ENCODE results near the gene RCAN1.
"Not testable (repeated sequence)": the region's sequence is repeated elsewhere in the genome, so short reads cannot be mapped to it uniquely, and the experiment has no call there.

The RCAN1 gene

GRCh38 chr21:34619841-34620665 lies 5.1 kb upstream of the RCAN1 start:
- no peak for DNase-seq (ENCODE audit: insufficient read length)
- TF ChIP-seq POLR2AphosphoS5 (IDR thresholded peaks at IDR 0.05; ENCODE audit: low read depth, low read length) (no peak), TAF1 (IDR thresholded peaks at IDR 0.05; ENCODE audit: borderline replicate concordance, low read depth, low read length) (no peak), POLR2A (IDR thresholded peaks at IDR 0.05; ENCODE audit: low read depth, low read length) (no peak)
- FAIRE-seq: no peak

GRCh38 chr21:34618941-34619340 lies 4.0 kb upstream of the RCAN1 start:
- FAIRE-seq (no peak), DNase-seq (ENCODE audit: insufficient read length) (no peak)
- TF ChIP-seq POLR2AphosphoS5 (IDR thresholded peaks at IDR 0.05; ENCODE audit: low read depth, low read length) (no peak), TAF1 (IDR thresholded peaks at IDR 0.05; ENCODE audit: borderline replicate concordance, low read depth, low read length) (no peak), POLR2A (IDR thresholded peaks at IDR 0.05; ENCODE audit: low read depth, low read length) (no peak)

- FAIRE-seq (no peak), DNase-seq (ENCODE audit: insufficient read length) (no peak)
- TF ChIP-seq POLR2AphosphoS5 (IDR thresholded peaks at IDR 0.05; ENCODE audit: low read depth, low read length) (no peak), POLR2A (IDR thresholded peaks at IDR 0.05; ENCODE audit: low read depth, low read length) (no peak), TAF1 (IDR thresholded peaks at IDR 0.05; ENCODE audit: borderline replicate concordance, low read depth, low read length) (no peak)
Measured at GRCh38 chr21:34617753-34618339, 2.9 kb upstream of the RCAN1 start.

- DNase-seq (ENCODE audit: insufficient read length): no peak
- FAIRE-seq: no peak
- TF ChIP-seq POLR2AphosphoS5 (IDR thresholded peaks at IDR 0.05; ENCODE audit: low read depth, low read length) (no peak), TAF1 (IDR thresholded peaks at IDR 0.05; ENCODE audit: borderline replicate concordance, low read depth, low read length) (no peak), POLR2A (IDR thresholded peaks at IDR 0.05; ENCODE audit: low read depth, low read length) (no peak)
Measured at GRCh38 chr21:34615487-34615814, 538 bp upstream of the RCAN1 start.

- DNase-seq (ENCODE audit: insufficient read length) (no peak), FAIRE-seq (no peak)
- TF ChIP-seq POLR2AphosphoS5 (IDR thresholded peaks at IDR 0.05; ENCODE audit: low read depth, low read length): no peak
- no peak for TF ChIP-seq TAF1 (IDR thresholded peaks at IDR 0.05; ENCODE audit: borderline replicate concordance, low read depth, low read length)
- no peak for TF ChIP-seq POLR2A (IDR thresholded peaks at IDR 0.05; ENCODE audit: low read depth, low read length)
Measured at GRCh38 chr21:34613679-34614627, 960 bp downstream of the RCAN1 start.

- TF ChIP-seq POLR2A (IDR thresholded peaks at IDR 0.05; ENCODE audit: low read depth, low read length) (no peak), POLR2AphosphoS5 (IDR thresholded peaks at IDR 0.05; ENCODE audit: low read depth, low read length) (no peak), TAF1 (IDR thresholded peaks at IDR 0.05; ENCODE audit: borderline replicate concordance, low read depth, low read length) (no peak)
- DNase-seq (ENCODE audit: insufficient read length) (no peak), FAIRE-seq (no peak)
Measured at GRCh38 chr21:34612557-34612956, 2.4 kb downstream of the RCAN1 start.

GRCh38 chr21:34612056-34612455 lies 2.9 kb downstream of the RCAN1 start:
- no peak for DNase-seq (ENCODE audit: insufficient read length)
- FAIRE-seq: no peak
- no peak for TF ChIP-seq POLR2AphosphoS5 (IDR thresholded peaks at IDR 0.05; ENCODE audit: low read depth, low read length)
- no peak for TF ChIP-seq TAF1 (IDR thresholded peaks at IDR 0.05; ENCODE audit: borderline replicate concordance, low read depth, low read length)
- no peak for TF ChIP-seq POLR2A (IDR thresholded peaks at IDR 0.05; ENCODE audit: low read depth, low read length)

GRCh38 chr21:34611528-34611927 lies 3.4 kb downstream of the RCAN1 start:
- DNase-seq (ENCODE audit: insufficient read length) (no peak), FAIRE-seq (no peak)
- TF ChIP-seq POLR2AphosphoS5 (IDR thresholded peaks at IDR 0.05; ENCODE audit: low read depth, low read length): no peak
- TF ChIP-seq POLR2A (IDR thresholded peaks at IDR 0.05; ENCODE audit: low read depth, low read length): no peak
- TF ChIP-seq TAF1 (IDR thresholded peaks at IDR 0.05; ENCODE audit: borderline replicate concordance, low read depth, low read length): no peak

- FAIRE-seq: no peak
- no peak for TF ChIP-seq TAF1 (IDR thresholded peaks at IDR 0.05; ENCODE audit: borderline replicate concordance, low read depth, low read length)
- no peak for TF ChIP-seq POLR2AphosphoS5 (IDR thresholded peaks at IDR 0.05; ENCODE audit: low read depth, low read length)
- TF ChIP-seq POLR2A (IDR thresholded peaks at IDR 0.05; ENCODE audit: low read depth, low read length): no peak
- DNase-seq (ENCODE audit: insufficient read length): no peak
Measured at GRCh38 chr21:34609933-34610549, 4.9 kb downstream of the RCAN1 start.

GRCh38 chr21:34609244-34609932 lies 5.5 kb downstream of the RCAN1 start:
- no peak for TF ChIP-seq POLR2AphosphoS5 (IDR thresholded peaks at IDR 0.05; ENCODE audit: low read depth, low read length)
- TF ChIP-seq TAF1 (IDR thresholded peaks at IDR 0.05; ENCODE audit: borderline replicate concordance, low read depth, low read length): no peak
- TF ChIP-seq POLR2A (IDR thresholded peaks at IDR 0.05; ENCODE audit: low read depth, low read length): no peak
- FAIRE-seq (no peak), DNase-seq (ENCODE audit: insufficient read length) (no peak)

- DNase-seq (ENCODE audit: insufficient read length); FAIRE-seq: not testable (repeated sequence)
Measured at GRCh38 chr21:34607376-34607775, 7.5 kb downstream of the RCAN1 start.
